C4-2B (cell line): ENCODE data around the gene TENM4.

ENCODE experiments used
- CTCF ChIP-seq: fragments of 450-650 bp; conservative IDR thresholded peaks from 2 replicates; pipeline ENCODE4 v1.5.1; 2017; ENCODE audit warnings: mild to moderate bottlenecking
- ZFX ChIP-seq: fragments of 450-650 bp; IDR thresholded peaks from 2 replicates; pipeline ENCODE4 v1.6.1; 2017

DNA sequence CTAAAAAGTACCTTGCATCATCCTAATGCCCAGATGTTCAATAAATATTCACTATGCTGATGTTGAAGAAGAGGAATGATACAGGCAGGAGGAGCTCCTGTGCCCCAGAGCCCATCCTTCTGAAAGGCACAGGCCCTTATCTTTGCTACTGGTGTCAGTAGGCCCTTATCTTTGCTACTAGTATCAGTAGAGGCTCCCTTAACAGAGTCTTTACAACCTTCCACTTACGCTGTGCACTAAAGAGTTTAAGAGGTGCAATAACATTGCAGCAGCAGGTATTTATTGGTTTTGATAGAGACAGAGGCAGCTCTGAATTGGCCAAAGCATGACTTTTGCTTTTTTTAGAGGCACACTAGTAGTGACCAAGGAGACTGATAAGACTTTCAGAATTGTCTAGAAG lies 174.4 kb downstream of the TENM4 start:
- TF ChIP-seq CTCF (no peak), ZFX (no peak)
